ENCODE results near the gene FUOM. TPM values are rescaled to one million over a fixed set of nuclear protein-coding genes. Genes with fewer than 3 reads are reported as not detected.

FUOM gene
- total RNA-seq, 2 donors from 2014 or later = 9.8 to 32.6 TPM

DNA sequence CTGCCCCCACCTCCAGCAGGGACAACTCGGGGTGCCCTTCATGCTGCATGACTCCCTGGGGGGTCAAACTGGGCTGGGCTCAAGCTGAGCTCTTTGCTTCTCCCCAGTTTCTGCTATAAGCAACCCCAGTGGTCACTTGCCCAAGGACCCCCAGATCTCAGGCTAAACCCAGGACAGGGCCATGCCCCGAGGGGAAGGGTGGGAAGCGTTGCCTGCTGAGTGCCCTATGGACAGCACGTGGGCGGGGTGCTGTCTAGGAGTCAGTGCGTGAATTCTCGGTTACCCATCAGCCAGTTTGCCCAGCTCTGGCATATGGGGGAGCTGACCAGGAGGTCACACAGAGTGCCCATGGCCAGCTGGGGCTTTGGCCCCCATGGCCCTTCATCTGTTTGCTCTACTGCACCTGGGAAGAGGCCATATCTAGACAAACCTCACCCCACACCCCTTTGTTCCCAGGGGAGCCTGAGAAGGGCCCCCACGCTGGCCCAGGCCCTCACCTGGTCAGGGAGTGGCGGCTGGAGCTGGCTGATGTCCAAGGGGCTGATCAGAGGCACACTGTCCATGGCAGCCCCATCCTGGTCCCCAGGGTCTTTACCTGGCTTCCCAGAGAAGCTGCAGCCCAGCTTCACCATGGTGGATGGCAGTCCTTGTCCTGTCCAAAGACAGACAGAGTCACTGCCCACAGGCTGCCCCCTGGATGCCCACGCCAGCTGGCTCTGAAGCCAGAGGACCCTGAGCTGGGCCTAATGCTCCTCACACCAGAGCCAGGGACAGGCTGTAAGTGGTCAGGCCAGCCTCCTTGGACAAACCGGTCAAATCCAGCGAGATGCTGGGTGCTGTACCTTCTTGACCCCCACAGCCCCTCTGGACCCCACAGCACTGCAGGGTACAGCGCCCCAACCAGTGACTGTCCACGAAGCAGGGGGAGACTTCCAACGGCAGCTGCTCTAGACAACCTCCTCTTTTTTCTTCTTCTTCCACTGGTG lies 29.2 kb downstream of the FUOM start:
- peaks cover 13 to 29% of the 10 kb centered on the region in 2 donors for H3K27me3 ChIP-seq
- no peaks in the 10 kb centered on the region for H3K9me3 ChIP-seq
- DNase-seq (ENCODE audit: low spot score) = no peak
- peaks cover 0 to 26% of the 10 kb centered on the region in 2 donors for H3K4me1 ChIP-seq
- H3K4me3 ChIP-seq = no peak overlapping the region
- no peaks in the 10 kb centered on the region for H3K36me3 ChIP-seq
- H3K27ac ChIP-seq = no peak overlapping the region
- TF ChIP-seq CTCF (IDR thresholded peaks at IDR 0.05) = no peak

- TF ChIP-seq CTCF (IDR thresholded peaks at IDR 0.05) = no peak
- no peak overlapping the region for H3K27ac ChIP-seq
- H3K4me3 ChIP-seq = no peak overlapping the region
- peaks cover 0 to 26% of the 10 kb centered on the region in 2 donors for H3K4me1 ChIP-seq
- H3K36me3 ChIP-seq = no peaks in the 10 kb centered on the region
- H3K27me3 ChIP-seq = peaks cover 13 to 29% of the 10 kb centered on the region in 2 donors
- DNase-seq (ENCODE audit: low spot score) = no peak
- H3K9me3 ChIP-seq = no peaks in the 10 kb centered on the region
Measured at GRCh38 chr10:133327651-133328357, 30.0 kb downstream of the FUOM start.

DNA sequence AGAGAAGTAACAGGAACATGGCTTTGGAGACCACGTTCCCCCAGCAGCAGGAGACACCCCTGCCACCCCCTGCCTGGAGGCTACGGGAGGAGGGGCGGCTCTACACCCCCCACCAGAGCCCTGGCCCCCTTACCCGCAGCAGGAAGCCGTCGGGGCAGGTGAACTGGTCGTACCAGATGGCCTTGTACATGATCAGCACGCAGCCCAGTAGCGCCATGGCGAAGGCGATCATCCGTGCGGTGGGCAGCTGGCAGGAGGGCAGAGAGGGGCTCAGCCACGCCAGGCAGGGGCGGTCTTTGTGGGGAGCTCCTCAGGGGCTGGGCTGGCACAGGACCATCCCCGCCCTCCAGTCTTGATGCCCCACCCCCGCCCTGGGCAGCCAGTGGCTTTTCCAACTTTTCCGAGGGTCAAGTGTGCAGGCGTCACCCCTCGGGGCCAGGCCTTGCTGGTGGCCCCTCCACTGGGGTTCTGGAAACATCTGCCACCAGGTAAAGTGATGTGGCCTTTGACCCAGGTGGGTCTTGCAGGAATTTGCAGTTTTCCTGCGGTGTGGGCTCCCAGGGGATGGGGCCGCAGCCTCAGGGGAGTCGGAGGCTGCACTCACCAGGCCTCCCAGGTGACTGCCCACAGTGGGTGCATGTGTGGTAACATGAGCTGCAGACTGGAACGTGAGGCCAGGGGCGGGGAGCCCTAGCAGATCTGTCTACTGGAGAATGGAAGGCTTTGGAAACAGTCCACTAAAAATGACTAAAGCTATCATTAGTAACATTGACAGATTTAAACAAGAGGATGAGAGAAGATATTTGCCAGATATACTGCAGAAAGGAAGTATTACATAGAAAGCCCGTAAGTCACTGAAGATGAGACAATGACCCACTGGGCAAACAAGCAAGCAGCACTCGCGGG lies 30.8 kb downstream of the FUOM start:
- DNase-seq (ENCODE audit: low spot score) = no peak
- Histone ChIP-seq H3K4me3 (no peak overlapping the region), H3K27ac (no peak overlapping the region), H3K27me3 (peaks cover 13 to 29% of the 10 kb centered on the region in 2 donors), H3K36me3 (no peaks in the 10 kb centered on the region), H3K4me1 (peaks cover 0 to 26% of the 10 kb centered on the region in 2 donors), H3K9me3 (no peaks in the 10 kb centered on the region)
- no peak for TF ChIP-seq CTCF (IDR thresholded peaks at IDR 0.05)

DNA sequence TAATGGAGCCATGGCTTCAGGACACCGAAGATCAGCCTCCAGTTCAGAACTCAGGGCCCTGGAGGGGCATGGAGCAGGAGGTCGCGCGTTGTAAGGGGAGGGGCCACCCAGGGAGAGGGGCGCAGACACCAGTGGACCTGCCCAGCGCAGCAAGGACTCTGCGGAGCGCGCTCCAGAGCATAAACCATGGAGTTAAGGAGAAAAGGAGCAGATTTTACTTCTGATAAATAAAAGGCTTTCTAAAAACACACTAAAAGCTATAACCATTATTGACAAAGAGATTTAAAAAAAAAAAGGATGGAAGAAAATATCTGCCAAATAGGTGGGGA lies 31.6 kb downstream of the FUOM start:
- no peak for TF ChIP-seq CTCF (IDR thresholded peaks at IDR 0.05)
- no peaks in the 10 kb centered on the region for H3K9me3 ChIP-seq

GRCh38 chr10:133325440-133326222 lies 32.2 kb downstream of the FUOM start:
- H3K4me3 ChIP-seq = peak overlapping the region; percentile 35 to 48
- peaks cover 13 to 29% of the 10 kb centered on the region in 2 donors for H3K27me3 ChIP-seq
- H3K36me3 ChIP-seq = no peaks in the 10 kb centered on the region
- TF ChIP-seq CTCF (IDR thresholded peaks at IDR 0.05) = no peak
- no peak overlapping the region for H3K27ac ChIP-seq
- H3K9me3 ChIP-seq = no peaks in the 10 kb centered on the region
- no peak for DNase-seq (ENCODE audit: low spot score)
- peaks cover 0 to 26% of the 10 kb centered on the region in 2 donors for H3K4me1 ChIP-seq

More for the DNA sequence above, 31.6 kb downstream of the FUOM start:
- peak overlapping the region in 1 of 2 donors; percentile 48 for H3K4me3 ChIP-seq
- DNase-seq (ENCODE audit: low spot score) = no peak
- no peaks in the 10 kb centered on the region for H3K36me3 ChIP-seq
- peaks cover 0 to 26% of the 10 kb centered on the region in 2 donors for H3K4me1 ChIP-seq
- no peak overlapping the region for H3K27ac ChIP-seq
- peaks cover 13 to 29% of the 10 kb centered on the region in 2 donors for H3K27me3 ChIP-seq

Data from right atrium auricular region (tissue), 2 donors.